Globus pallidus (tissue), 1 donor: ENCODE measurements around the gene NINJ2.
A peak's percentile ranks its signal among the peaks of the same experiment; 100 is the strongest.
"Not testable (repeated sequence)": the region's sequence is repeated elsewhere in the genome, so short reads cannot be mapped to it uniquely, and the experiment has no call there.

Source experiments
- DNase-seq: peaks from one replicate; pipeline ENCODE4 v3.0.0-alpha.2; 2015; ENCODE audit warnings: low spot score

NINJ2 gene

GRCh38 chr12:641321-641720 lies 21.9 kb downstream of the NINJ2 start:
- not testable (repeated sequence) for DNase-seq

- no peak for DNase-seq
Observed at GRCh38 chr12:640773-641172, 22.5 kb downstream of the NINJ2 start.

- no peak for DNase-seq
Observed at GRCh38 chr12:639988-640387, 23.3 kb downstream of the NINJ2 start.

- DNase-seq = no peak
Observed at GRCh38 chr12:639566-639965, 23.7 kb downstream of the NINJ2 start.

GRCh38 chr12:638953-639557 lies 24.2 kb downstream of the NINJ2 start:
- DNase-seq = no peak

GRCh38 chr12:636632-637031 lies 26.6 kb downstream of the NINJ2 start:
- no peak for DNase-seq

GRCh38 chr12:633731-634130 lies 29.5 kb downstream of the NINJ2 start:
- no peak for DNase-seq

- DNase-seq = no peak
Observed at GRCh38 chr12:632102-632696, 31.0 kb downstream of the NINJ2 start.

- DNase-seq = no peak
Observed at GRCh38 chr12:630656-631632, 32.3 kb downstream of the NINJ2 start.

GRCh38 chr12:628742-629078 lies 34.5 kb downstream of the NINJ2 start:
- DNase-seq = not testable (repeated sequence)

- DNase-seq = no peak
Observed at GRCh38 chr12:627863-628741, 35.1 kb downstream of the NINJ2 start.

- no peak for DNase-seq
Observed at GRCh38 chr12:627285-627684, 36.0 kb downstream of the NINJ2 start.

- DNase-seq = no peak
Observed at GRCh38 chr12:625998-626397, 37.2 kb downstream of the NINJ2 start.

- no peak for DNase-seq
Observed at GRCh38 chr12:623865-624372, 39.3 kb downstream of the NINJ2 start.

- DNase-seq = no peak
Observed at GRCh38 chr12:623172-623864, 39.9 kb downstream of the NINJ2 start.

- DNase-seq = no peak
Observed at GRCh38 chr12:622416-622815, 40.8 kb downstream of the NINJ2 start.

- DNase-seq = no peak
Observed at GRCh38 chr12:619346-619745, 43.9 kb downstream of the NINJ2 start.

- no peak for DNase-seq
Observed at GRCh38 chr12:618605-619004, 44.6 kb downstream of the NINJ2 start.

GRCh38 chr12:617304-617915 lies 45.8 kb downstream of the NINJ2 start:
- DNase-seq = peak; percentile 51

GRCh38 chr12:615620-616019 lies 47.6 kb downstream of the NINJ2 start:
- DNase-seq = no peak
